GM12878 (cell line): ENCODE measurements around the gene PARP15.

ENCODE experiments used
- CHD4 ChIP-seq: fragments of 200-600 bp; sonication (generic); IDR thresholded peaks from 2 replicates; pipeline ENCODE4 v1.6.1; 2016; ENCODE audit warnings: mild to moderate bottlenecking
- ESRRA ChIP-seq: IDR thresholded peaks from 2 replicates; pipeline ENCODE4 v1.6.1; 2012; ENCODE audit warnings: mild to moderate bottlenecking, low read length, improper control_type of control experiment
- EZH2 ChIP-seq: IDR thresholded peaks from 2 replicates; pipeline ENCODE4 v1.6.1; 2012; ENCODE audit warnings: low read depth, mild to moderate bottlenecking, control low read depth, inconsistent platforms, low read length, borderline replicate concordance; ENCODE audit not compliant: control insufficient read depth
- JUND ChIP-seq: IDR thresholded peaks from 2 replicates; pipeline ENCODE4 v1.6.1; 2012; ENCODE audit warnings: low read depth, mild to moderate bottlenecking, low read length, improper control_type of control experiment, moderate library complexity
- LARP7 ChIP-seq: fragments of 450-650 bp; IDR thresholded peaks from 2 replicates; pipeline ENCODE4 v1.6.1; 2017; ENCODE audit warnings: mild to moderate bottlenecking
- POLR2A ChIP-seq: IDR thresholded peaks from 2 replicates; pipeline ENCODE4 v1.6.1; 2011; ENCODE audit warnings: low read depth, mild to moderate bottlenecking, low read length
- RUNX3 ChIP-seq: IDR thresholded peaks from 2 replicates; pipeline ENCODE4 v1.6.1; 2012; ENCODE audit warnings: low read length, inconsistent platforms
- TAF1 ChIP-seq: IDR thresholded peaks from 2 replicates; pipeline ENCODE4 v1.6.1; 2011; ENCODE audit warnings: mild to moderate bottlenecking, low read depth, low read length, borderline replicate concordance
- ZNF274 ChIP-seq: IDR thresholded peaks from one replicate; pipeline ENCODE4 v1.8.0; 2011; ENCODE audit not compliant: insufficient read length, insufficient read depth
- TF ChIP-seq, protein P1 (sequence below), 3 experiments: IDR thresholded peaks in 2 of 3; conservative IDR thresholded peaks in 1 of 3; 2 replicates each; pipeline ENCODE4 v1.5.1; 2011; ENCODE audit warnings: low read depth in 3 of 3, low read length in 3 of 3, mild to moderate bottlenecking in 3 of 3, control low read depth in 2 of 3, moderate library complexity in 2 of 3, inconsistent platforms in 1 of 3, mixed read lengths in 1 of 3; ENCODE audit not compliant: control insufficient read depth in 2 of 3, insufficient read depth in 1 of 3; ENCODE audit errors: extremely low read depth in 1 of 3
- TF ChIP-seq, protein P2 (sequence below): fragments of 450-650 bp; formaldehyde crosslinking; IDR thresholded peaks from 2 replicates; pipeline ENCODE4 v1.5.0; 2022; ENCODE audit warnings: mild to moderate bottlenecking, missing genetic modification characterization

DNA sequence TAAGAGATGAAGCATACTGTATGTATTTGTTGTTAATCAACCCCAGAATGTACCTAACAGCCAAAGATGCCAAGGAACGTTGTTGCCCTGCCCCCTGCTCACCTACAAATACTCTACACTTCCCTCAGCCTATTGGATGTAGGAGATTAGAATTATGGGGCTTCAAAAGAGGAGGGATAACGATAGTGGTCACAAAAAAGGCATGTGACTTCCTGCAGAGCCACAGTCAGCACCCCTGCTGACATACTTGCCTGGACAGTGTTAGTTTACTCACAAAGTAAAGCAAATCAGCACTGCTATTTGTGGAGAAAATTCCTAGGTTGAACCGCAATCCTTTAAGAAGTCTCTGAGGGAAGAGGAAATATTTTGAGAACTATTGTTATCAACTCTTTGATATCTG, 37.9 kb downstream of the PARP15 start:
- no peak for TF ChIP-seq ESRRA
- TF ChIP-seq JUND: no peak
- no peak for TF ChIP-seq ZNF274
- no peak for TF ChIP-seq LARP7
- TF ChIP-seq EZH2: no peak
- TF ChIP-seq, protein P1, sequence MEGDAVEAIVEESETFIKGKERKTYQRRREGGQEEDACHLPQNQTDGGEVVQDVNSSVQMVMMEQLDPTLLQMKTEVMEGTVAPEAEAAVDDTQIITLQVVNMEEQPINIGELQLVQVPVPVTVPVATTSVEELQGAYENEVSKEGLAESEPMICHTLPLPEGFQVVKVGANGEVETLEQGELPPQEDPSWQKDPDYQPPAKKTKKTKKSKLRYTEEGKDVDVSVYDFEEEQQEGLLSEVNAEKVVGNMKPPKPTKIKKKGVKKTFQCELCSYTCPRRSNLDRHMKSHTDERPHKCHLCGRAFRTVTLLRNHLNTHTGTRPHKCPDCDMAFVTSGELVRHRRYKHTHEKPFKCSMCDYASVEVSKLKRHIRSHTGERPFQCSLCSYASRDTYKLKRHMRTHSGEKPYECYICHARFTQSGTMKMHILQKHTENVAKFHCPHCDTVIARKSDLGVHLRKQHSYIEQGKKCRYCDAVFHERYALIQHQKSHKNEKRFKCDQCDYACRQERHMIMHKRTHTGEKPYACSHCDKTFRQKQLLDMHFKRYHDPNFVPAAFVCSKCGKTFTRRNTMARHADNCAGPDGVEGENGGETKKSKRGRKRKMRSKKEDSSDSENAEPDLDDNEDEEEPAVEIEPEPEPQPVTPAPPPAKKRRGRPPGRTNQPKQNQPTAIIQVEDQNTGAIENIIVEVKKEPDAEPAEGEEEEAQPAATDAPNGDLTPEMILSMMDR (IDR thresholded peaks at IDR 0.05 in 2 of 3, conservative IDR thresholded peaks at IDR 0.05 in 1 of 3; ENCODE audit: control insufficient read depth in 2 of 3, extremely low read depth in 1 of 3, insufficient read depth in 1 of 3, low read depth in 3 of 3, low read length in 3 of 3): no peak
- TF ChIP-seq, protein P2, sequence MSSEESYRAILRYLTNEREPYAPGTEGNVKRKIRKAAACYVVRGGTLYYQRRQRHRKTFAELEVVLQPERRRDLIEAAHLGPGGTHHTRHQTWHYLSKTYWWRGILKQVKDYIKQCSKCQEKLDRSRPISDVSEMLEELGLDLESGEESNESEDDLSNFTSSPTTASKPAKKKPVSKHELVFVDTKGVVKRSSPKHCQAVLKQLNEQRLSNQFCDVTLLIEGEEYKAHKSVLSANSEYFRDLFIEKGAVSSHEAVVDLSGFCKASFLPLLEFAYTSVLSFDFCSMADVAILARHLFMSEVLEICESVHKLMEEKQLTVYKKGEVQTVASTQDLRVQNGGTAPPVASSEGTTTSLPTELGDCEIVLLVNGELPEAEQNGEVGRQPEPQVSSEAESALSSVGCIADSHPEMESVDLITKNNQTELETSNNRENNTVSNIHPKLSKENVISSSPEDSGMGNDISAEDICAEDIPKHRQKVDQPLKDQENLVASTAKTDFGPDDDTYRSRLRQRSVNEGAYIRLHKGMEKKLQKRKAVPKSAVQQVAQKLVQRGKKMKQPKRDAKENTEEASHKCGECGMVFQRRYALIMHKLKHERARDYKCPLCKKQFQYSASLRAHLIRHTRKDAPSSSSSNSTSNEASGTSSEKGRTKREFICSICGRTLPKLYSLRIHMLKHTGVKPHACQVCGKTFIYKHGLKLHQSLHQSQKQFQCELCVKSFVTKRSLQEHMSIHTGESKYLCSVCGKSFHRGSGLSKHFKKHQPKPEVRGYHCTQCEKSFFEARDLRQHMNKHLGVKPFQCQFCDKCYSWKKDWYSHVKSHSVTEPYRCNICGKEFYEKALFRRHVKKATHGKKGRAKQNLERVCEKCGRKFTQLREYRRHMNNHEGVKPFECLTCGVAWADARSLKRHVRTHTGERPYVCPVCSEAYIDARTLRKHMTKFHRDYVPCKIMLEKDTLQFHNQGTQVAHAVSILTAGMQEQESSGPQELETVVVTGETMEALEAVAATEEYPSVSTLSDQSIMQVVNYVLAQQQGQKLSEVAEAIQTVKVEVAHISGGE (CRISPR knock-in tag): no peak
- no peak for TF ChIP-seq POLR2A
- TF ChIP-seq CHD4: no peak
- TF ChIP-seq RUNX3: no peak
- no peak for TF ChIP-seq TAF1
